OCI-LY1 (cell line): ENCODE results near the gene MTOR.

ENCODE experiments used
- EZH2 ChIP-seq: fragments of 200-600 bp; sonication (generic), shearing (Covaris generic); IDR thresholded peaks from 2 replicates; pipeline ENCODE4 v1.8.0; 2017; ENCODE audit warnings: borderline replicate concordance, mixed run types, mild to moderate bottlenecking, antibody characterized with exemption, low read length, moderate library complexity, mixed read lengths
- TF ChIP-seq, protein P1 (sequence below): fragments of 200-600 bp; sonication (generic), shearing (Covaris generic); IDR thresholded peaks from 2 replicates; pipeline ENCODE4 v1.5.1; 2017; ENCODE audit warnings: mild to moderate bottlenecking, antibody characterized with exemption, low read length, moderate library complexity, mixed read lengths

DNA sequence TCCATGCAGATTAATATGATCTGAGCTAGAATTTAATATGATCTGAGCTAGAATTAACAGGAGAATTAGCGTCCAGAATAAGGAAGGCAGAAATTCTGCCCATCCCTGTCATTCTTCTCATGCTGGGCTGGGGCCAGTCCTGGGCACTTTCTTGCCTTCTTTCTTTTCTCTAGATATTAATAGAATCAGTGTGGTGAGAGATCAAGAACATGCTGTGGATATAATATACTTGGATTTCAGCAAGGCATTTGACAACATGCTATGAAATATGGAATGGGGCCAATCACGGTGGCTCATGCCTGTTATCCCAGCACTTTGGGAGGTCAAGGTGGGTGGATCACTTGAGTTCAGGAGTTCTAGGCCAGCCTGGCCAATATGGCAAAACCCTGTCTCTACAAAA lies 28.7 kb upstream of the MTOR start:
- TF ChIP-seq, protein P1, sequence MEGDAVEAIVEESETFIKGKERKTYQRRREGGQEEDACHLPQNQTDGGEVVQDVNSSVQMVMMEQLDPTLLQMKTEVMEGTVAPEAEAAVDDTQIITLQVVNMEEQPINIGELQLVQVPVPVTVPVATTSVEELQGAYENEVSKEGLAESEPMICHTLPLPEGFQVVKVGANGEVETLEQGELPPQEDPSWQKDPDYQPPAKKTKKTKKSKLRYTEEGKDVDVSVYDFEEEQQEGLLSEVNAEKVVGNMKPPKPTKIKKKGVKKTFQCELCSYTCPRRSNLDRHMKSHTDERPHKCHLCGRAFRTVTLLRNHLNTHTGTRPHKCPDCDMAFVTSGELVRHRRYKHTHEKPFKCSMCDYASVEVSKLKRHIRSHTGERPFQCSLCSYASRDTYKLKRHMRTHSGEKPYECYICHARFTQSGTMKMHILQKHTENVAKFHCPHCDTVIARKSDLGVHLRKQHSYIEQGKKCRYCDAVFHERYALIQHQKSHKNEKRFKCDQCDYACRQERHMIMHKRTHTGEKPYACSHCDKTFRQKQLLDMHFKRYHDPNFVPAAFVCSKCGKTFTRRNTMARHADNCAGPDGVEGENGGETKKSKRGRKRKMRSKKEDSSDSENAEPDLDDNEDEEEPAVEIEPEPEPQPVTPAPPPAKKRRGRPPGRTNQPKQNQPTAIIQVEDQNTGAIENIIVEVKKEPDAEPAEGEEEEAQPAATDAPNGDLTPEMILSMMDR, result no peak
- no peak for TF ChIP-seq EZH2
